SH-SY5Y (cell line): ENCODE data around the gene PGPEP1.

Source experiments
- GATA2 ChIP-seq: IDR thresholded peaks from 2 replicates; pipeline ENCODE4 v1.6.1; 2011; ENCODE audit warnings: mild to moderate bottlenecking, low read depth, low read length
- GATA3 ChIP-seq: IDR thresholded peaks from 2 replicates; pipeline ENCODE4 v1.6.1; 2011; ENCODE audit warnings: low read depth, mild to moderate bottlenecking, low read length, moderate library complexity

Gene PGPEP1

GRCh38 chr19:18366021-18366435, 25.6 kb downstream of the PGPEP1 start:
- TF ChIP-seq GATA2 (no peak), GATA3 (no peak)

GRCh38 chr19:18368504-18369222, 28.3 kb downstream of the PGPEP1 start:
- TF ChIP-seq GATA2 (no peak), GATA3 (no peak)

- no peak for TF ChIP-seq GATA2
- no peak for TF ChIP-seq GATA3
Observed at GRCh38 chr19:18373407-18373891, 33.1 kb downstream of the PGPEP1 start.

- TF ChIP-seq GATA3 = no peak
- TF ChIP-seq GATA2 = 0 out of 2 replicates have a peak, but pooled peaks have one; percentile 12
Observed at GRCh38 chr19:18373892-18374629, 33.7 kb downstream of the PGPEP1 start.

GRCh38 chr19:18377026-18377425, 36.6 kb downstream of the PGPEP1 start:
- TF ChIP-seq GATA3 (no peak), GATA2 (no peak)

GRCh38 chr19:18379803-18380747, 39.7 kb downstream of the PGPEP1 start:
- TF ChIP-seq GATA3 = no peak
- no peak for TF ChIP-seq GATA2

GRCh38 chr19:18380843-18381242, 40.4 kb downstream of the PGPEP1 start:
- no peak for TF ChIP-seq GATA2
- TF ChIP-seq GATA3 = no peak

- TF ChIP-seq GATA3 (no peak), GATA2 (no peak)
Observed at GRCh38 chr19:18384775-18385174, 44.4 kb downstream of the PGPEP1 start.

- TF ChIP-seq GATA2 (no peak), GATA3 (no peak)
Observed at GRCh38 chr19:18385359-18385674, 44.9 kb downstream of the PGPEP1 start.

- TF ChIP-seq GATA2 = no peak
- no peak for TF ChIP-seq GATA3
Observed at GRCh38 chr19:18385675-18386542, 45.5 kb downstream of the PGPEP1 start, which contains the start of gene GDF15. GDF15 (plus strand) TSS chr19:18386158; CDS start chr19:18386190, 32 bp downstream.

GRCh38 chr19:18386543-18387271, 46.3 kb downstream of the PGPEP1 start:
- TF ChIP-seq GATA3 (no peak), GATA2 (no peak)
